Umbilical cord (tissue), 2 donors: Measurements from ENCODE around the gene ANKRD13B. TPM values are rescaled to one million over a fixed set of nuclear protein-coding genes. Genes with fewer than 3 reads are reported as not detected.

Experiments used
- DNase-seq: peaks from one replicate; pipeline ENCODE4 v3.0.0-alpha.2; 2015; ENCODE audit warnings: low spot score
- total RNA-seq: library from RNA; depleted of rRNA; stranded (reverse); fragments of >200 nt; gene quantifications from one replicate; pipeline ENCODE4 v1.2.3, GENCODE V29; 2014; ENCODE audit warnings: low replicate concordance; ENCODE audit not compliant: insufficient read depth

Gene ANKRD13B
- total RNA-seq, 1 donor from 2014 or later: 3.6 TPM

GRCh38 chr17:29568331-29569244, 24.3 kb upstream of the ANKRD13B start, which contains the start of gene TP53I13:
Gene TP53I13 (plus strand): TSS chr17:29568701. CDS start chr17:29568759, 58 bp downstream.
- peak; percentile 92 for DNase-seq

DNA sequence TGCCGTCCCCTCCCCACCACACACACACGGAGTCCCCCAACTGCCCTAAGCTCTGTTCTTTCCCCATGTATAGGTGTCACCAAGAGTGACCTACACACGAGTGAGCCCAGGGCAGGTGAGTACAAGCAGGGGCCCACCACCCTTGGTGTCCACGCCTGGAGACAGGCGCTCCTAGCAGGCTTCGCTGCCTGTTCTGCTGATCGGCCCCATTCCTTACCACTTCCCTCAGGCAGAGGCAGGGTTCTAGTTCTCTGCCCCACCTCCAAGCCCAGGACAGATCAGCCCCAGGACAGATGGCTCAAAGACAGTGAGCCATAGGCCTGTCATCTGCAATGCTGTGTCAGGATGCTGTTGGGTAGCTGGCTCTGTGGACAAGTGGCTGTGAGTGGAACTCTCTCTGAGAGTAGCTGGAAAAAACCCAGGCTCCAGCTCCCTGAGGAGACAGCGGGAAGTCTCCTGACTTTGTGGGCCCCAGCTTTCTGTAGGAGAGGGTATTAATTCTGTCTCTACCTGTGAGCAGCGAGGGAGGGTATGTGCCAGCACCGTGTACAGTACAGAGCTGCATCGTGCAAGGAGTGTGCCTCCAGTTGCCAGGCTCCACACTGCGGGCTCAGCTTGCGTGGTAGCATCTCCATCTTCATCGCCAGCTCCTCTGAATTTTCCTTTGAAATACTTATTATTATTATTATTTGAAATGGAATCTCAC, 23.5 kb upstream of the ANKRD13B start:
- DNase-seq: no peak

- DNase-seq: no peak
Observed at GRCh38 chr17:29570521-29570920, 22.4 kb upstream of the ANKRD13B start.

DNA sequence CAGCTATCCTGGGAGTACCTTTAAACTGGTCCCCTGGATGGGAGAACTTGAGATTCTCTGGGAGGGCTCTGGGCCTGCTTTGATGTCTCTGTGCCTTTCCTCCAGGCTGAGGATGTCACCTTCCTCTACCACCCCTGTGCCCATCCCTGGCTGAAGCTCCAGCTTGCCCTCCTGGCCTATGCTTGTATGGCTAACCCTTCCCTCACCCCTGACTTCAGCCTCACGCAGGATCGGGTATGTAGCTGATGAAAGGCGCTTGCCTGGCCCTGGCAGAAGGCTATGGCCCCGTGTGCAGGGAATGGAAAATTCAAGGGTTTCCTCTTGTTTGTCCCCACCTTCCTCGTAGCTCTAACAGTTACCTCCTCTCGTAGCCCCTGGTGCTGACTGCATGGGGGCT, 21.4 kb upstream of the ANKRD13B start:
- DNase-seq: no peak

DNA sequence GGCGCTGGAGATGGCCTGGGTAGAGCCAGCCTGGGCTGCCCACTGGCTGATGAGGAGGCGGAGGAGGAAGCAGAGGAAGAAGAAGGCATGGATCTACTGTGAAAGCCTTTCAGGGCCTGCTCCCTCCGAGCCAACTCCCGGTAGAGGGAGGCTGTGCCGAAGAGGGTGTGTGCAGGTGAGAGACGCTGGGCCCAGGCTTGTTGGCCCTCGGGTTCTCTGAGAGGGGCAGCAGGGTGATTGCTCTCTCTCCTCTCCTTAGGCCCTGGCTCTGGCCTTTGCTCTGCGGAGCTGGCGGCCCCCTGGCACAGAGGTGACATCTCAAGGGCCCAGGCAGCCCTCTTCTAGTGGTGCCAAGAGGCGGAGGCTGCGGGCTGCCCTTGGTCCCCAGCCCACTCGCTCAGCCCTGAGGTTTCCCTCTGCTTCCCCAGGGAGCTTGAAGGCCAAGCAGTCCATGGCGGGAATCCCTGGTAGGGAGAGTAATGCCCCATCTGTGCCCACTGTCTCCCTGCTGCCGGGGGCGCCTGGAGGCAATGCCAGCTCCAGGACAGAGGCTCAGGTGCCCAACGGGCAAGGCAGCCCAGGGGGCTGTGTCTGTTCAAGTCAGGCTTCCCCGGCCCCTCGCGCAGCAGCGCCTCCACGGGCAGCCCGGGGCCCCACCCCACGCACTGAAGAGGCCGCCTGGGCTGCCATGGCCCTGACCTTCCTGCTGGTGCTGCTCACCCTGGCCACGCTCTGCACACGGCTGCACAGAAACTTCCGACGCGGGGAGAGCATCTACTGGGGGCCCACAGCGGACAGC, 20.9 kb upstream of the ANKRD13B start:
- DNase-seq: no peak

GRCh38 chr17:29572691-29573557, 20.0 kb upstream of the ANKRD13B start:
- DNase-seq: peak; percentile 49

DNA sequence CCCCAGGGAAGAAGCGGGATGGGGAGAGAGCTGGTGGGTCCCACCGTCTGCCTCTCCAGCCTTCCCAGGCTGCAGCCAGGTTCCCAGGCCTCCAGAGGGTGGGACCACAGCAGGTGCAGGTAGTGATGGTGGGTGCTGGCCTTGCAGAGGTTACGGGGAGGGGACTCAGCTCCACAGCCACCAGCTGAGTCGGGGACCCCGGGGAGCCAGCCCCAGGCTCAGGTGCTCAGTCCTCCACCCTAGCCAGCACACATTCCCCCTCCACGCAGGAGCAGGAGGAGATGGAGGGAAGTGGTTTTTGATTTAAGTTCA, 19.4 kb upstream of the ANKRD13B start:
- DNase-seq: no peak

DNA sequence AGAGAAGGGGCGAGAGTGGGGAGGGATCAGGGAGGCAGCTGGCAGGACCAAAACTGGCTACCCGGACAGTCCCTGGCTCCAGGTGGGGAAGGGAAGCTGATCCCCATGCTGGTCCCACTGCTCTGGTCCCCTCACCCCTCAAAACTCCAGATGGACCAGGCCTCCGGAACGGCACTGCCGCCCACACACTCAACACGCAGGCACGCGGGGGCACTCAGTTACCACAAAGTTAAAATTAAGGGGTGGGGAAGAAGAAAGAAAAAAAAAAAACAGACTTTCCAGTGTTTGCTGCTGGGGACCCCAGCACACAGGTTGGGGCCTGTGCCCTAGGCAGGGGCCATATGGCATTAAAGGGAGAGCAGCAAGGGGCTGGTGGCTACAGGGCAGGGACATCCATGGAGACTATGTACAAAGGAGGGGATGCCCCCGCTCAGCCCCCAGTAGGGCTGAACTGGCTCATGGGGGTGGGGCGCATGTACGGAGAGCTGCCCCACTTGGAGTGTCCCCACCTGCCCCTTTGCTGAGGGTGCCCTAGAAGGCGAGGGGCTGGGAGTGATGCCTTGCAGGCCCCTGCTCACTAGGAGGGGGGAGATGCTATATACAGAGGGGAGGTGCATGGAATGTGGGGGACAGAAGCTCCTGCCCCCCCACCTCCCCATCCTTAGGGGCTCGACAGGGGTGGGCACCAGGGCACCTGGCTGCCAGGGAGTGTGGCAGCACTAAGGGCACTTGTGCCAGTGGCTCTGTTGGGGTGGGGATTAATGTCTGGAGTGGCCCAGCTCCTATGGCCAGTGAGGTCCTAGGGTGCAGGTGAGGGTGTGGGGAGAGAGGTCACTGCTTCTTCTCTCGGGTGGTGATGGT, 18.8 kb upstream of the ANKRD13B start:
- DNase-seq: no peak

- DNase-seq: no peak
Observed at GRCh38 chr17:29574732-29575510, 18.0 kb upstream of the ANKRD13B start.

- no peak for DNase-seq
Observed at GRCh38 chr17:29575511-29576213, 17.3 kb upstream of the ANKRD13B start.

DNA sequence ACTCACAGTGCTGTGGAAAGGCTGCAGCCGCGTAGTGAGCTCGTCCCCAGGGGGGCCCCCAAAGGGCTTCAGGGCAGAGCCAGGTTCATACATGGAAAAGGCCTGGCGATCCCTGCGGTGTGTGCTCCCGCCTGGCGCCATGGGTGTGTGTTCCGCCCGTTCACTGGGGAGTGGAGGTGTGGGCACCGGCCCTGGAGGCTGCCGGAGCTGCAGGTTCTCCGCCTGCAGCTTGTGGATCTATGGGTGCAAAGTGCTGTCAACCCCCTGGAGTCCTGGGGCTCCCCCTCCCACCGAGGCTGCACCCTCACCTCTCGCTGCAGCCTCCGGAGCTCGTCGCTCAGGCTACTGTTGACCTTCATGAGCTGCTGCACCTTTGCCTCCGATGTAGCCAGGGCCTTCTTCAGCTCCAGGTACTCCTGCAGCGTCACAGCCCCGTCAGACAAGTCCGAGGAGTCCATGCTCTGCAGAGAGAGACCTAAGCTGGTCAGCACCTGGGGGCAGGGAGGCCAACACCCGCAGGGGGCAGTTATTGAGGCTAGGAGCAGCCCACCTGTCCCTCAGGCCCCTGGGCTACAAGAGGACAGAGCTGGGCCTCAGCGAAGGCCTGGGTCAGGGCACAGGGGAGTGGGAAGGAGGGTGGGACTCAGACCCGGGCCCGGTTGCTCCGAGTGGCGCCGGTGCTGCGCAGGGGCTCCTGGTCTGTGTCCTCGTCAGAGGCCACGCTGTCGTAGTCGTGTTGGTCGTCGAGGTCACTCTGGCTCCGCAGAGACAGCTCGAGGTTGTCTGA, 16.5 kb upstream of the ANKRD13B start:
- no peak for DNase-seq

DNA sequence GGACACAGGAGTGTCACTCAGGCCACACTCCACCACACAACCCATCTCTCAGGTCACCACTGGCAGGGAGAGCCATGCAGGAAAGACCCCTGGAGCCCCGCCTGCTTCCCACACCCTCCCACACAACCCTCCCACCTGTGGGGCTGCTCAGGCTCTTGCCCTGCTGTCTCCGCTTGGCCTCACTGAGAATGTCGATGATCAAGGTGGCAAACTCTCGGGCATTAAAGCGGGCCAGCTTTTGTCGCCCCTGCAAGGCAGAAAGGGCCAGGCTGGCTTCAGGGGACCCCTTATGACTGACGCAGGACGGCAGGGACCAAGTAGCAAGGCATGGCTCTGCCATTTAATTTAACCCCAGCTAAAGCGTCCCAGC, 15.9 kb upstream of the ANKRD13B start:
- no peak for DNase-seq

DNA sequence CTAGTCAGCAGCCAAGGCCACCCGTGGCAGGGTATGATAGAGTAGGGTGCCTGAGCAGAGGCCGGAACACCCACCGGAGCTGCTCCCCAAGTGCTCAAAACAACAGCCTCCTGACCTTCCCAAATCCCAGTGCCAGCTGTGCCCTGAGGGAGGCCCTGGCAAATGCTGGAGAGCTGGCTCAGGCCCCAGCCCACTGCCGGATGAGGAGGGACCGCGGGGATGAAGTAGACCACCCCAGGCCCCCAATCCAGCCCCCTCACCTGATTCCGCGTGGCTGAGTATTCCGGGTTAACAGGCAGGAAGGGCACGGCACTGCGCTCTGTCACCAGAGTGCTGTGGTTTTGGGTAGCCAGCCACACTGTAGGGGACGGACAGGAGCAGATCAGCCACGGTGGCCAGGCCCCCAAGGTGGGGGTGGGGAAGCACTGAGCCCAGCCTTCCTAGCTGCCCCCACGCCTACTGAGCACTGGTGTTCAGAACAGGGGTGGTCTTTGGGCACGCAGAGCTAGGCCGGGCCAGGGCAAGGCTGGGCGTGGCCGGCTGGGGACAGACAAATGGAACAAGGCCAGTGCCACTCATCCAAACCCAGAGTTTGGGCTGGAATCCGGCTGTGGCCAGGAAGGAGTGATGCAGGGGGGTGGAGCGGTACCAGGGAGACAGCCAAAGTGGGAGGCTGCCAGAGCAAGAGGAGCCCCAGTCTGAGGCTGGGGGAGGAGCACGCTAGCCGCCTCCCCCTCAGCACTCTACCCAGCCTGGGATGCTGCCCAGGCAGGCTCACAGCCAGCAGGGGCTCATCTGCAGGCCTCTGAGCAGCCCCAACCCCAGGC, 15.3 kb upstream of the ANKRD13B start:
- peak; percentile 78 for DNase-seq

- no peak for DNase-seq
Observed at GRCh38 chr17:29578626-29579485, 14.1 kb upstream of the ANKRD13B start.

DNA sequence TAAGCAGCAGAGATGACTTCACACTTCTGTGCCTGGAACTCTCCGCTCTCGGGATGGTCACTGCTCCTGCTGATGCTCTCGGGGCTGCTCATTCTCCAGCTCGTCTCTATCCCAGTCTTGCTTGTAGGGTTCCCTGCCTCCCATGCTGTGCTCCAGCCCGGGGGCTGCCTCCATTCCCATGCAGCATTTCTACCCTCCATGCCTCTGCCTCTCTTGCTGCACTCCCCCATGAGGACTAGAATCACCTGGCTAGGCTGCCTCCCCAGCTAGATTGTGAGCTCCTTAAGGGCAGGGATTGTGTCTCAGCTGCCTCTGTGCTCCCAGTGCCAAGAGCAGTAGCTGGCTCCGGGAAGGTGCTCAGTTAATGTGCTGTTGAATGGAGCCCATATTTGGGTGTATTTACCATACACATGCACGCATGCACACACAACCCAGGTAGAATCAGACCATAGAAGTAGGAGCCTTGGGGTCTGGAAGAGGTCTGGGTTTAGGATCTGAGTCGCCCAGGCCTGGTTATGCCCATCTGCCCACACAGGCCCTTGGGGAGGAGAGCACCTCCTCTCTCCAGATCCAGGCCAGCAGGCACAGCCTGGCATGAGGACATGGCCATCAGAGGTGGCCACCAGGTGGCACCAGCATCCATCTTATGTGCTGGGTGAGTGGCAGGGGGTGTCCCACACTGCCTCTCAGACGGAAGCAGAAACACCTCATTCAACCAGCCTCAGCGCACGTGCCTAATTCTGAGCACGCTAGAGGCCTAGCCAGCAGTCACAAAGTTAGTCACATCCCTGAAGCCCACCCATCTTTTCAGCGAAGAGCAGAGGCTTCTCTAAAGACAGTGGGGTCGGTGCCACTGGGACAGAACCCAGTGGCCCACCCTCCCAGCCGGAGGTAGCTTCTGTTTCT, 12.8 kb upstream of the ANKRD13B start:
- DNase-seq: peak; percentile 73
